ENCODE measurements around the gene UQCC2.

GRCh38 chr6:33654831-33655554 is 56.5 kb downstream of the UQCC2 start:
- TF ChIP-seq POLR2A (IDR thresholded peaks at IDR 0.05; ENCODE audit: low read length) = no peak
- TF ChIP-seq GATA1 (IDR thresholded peaks at IDR 0.05; ENCODE audit: low read depth, low read length) = no peak

Data from erythroblast (primary cell).